Testis (tissue), 2 donors: ENCODE data around the gene CST11.
A peak's percentile ranks its signal among the peaks of the same experiment; 100 is the strongest.

Experiments
- CTCF ChIP-seq, 3 experiments: fragments of 450-650 bp in 2 of 3; fragments of 200-600 bp in 1 of 3; sonication (generic) in 1 of 3; IDR thresholded peaks; one replicate each; pipeline ENCODE4 v1.5.1; 2016 to 2019; ENCODE audit warnings: antibody characterized with exemption in 3 of 3, mild to moderate bottlenecking in 2 of 3, moderate library complexity in 1 of 3
- POLR2A ChIP-seq: fragments of 450-650 bp; IDR thresholded peaks from one replicate; pipeline ENCODE4 v1.6.1; 2017; ENCODE audit warnings: antibody characterized with exemption, mild to moderate bottlenecking, moderate library complexity

- peak; percentile 73 to 90 (median 78) for TF ChIP-seq CTCF (IDR thresholded peaks at IDR 0.05)
- no peak for TF ChIP-seq POLR2A
Observed at GRCh38 chr20:23441850-23442313, 10.8 kb downstream of the CST11 start.
